Nephron progenitor cell (in vitro differentiated cells): Measurements from ENCODE around the gene MMD.
A peak's percentile ranks its signal among the peaks of the same experiment; 100 is the strongest.
"Not testable (repeated sequence)": the region's sequence is repeated elsewhere in the genome, so short reads cannot be mapped to it uniquely, and the experiment has no call there.

ENCODE experiments used
- DNase-seq: peaks from one replicate; pipeline ENCODE4 v3.0.0; 2021
- H3K27ac Mint-ChIP-seq: 2 replicates; pipeline ENCODE4 v1.8.0; 2021; ENCODE audit warnings: mild to moderate bottlenecking, moderate library complexity, mixed read lengths
- H3K27me3 Mint-ChIP-seq: 2 replicates; pipeline ENCODE4 v1.8.0; 2021; ENCODE audit warnings: mild to moderate bottlenecking, low read depth, mixed read lengths; ENCODE audit not compliant: poor library complexity
- H3K36me3 Mint-ChIP-seq: 2 replicates; pipeline ENCODE4 v1.8.0; 2021; ENCODE audit warnings: low read depth, mixed read lengths
- H3K4me1 Mint-ChIP-seq: 2 replicates; pipeline ENCODE4 v1.8.0; 2021; ENCODE audit warnings: mixed read lengths
- H3K4me3 Mint-ChIP-seq: 2 replicates; pipeline ENCODE4 v1.8.0; 2021; ENCODE audit warnings: mild to moderate bottlenecking, moderate library complexity, mixed read lengths
- H3K9me3 Mint-ChIP-seq: 2 replicates; pipeline ENCODE4 v1.8.0; 2021; ENCODE audit warnings: mild to moderate bottlenecking, moderate library complexity, mixed read lengths
- CTCF ChIP-seq: fragments of 200-600 bp; sonication (generic); IDR thresholded peaks from 2 replicates; pipeline ENCODE4 v1.5.0; 2021; ENCODE audit warnings: antibody characterized with exemption

The MMD gene

GRCh38 chr17:55394357-55395021, 27.1 kb downstream of the MMD start:
- no peak for DNase-seq
- no peak overlapping the region for H3K4me3 Mint-ChIP-seq
- no peaks in the 10 kb centered on the region for H3K27me3 Mint-ChIP-seq
- H3K27ac Mint-ChIP-seq: peak overlapping the region; percentile 74
- H3K36me3 Mint-ChIP-seq: peaks cover 55% of the 10 kb centered on the region
- no peak for TF ChIP-seq CTCF
- peaks cover 30% of the 10 kb centered on the region for H3K4me1 Mint-ChIP-seq
- H3K9me3 Mint-ChIP-seq: no peaks in the 10 kb centered on the region

GRCh38 chr17:55391764-55392467, 29.7 kb downstream of the MMD start:
- Mint-ChIP-seq H3K27ac (peak overlapping the region; percentile 32), H3K4me1 (peaks cover 45% of the 10 kb centered on the region), H3K4me3 (no peak overlapping the region)

GRCh38 chr17:55391244-55391757, 30.3 kb downstream of the MMD start:
- H3K27ac Mint-ChIP-seq: peak overlapping the region; percentile 6
- H3K9me3 Mint-ChIP-seq: no peaks in the 10 kb centered on the region
- no peaks in the 10 kb centered on the region for H3K27me3 Mint-ChIP-seq
- no peak overlapping the region for H3K4me3 Mint-ChIP-seq
- H3K4me1 Mint-ChIP-seq: peaks cover 51% of the 10 kb centered on the region
- no peak for DNase-seq
- no peak for TF ChIP-seq CTCF
- H3K36me3 Mint-ChIP-seq: peaks cover 26% of the 10 kb centered on the region

More at GRCh38 chr17:55391764-55392467, 29.7 kb downstream of the MMD start:
- no peak for DNase-seq
- Mint-ChIP-seq H3K9me3 (no peaks in the 10 kb centered on the region), H3K27me3 (no peaks in the 10 kb centered on the region), H3K36me3 (peaks cover 32% of the 10 kb centered on the region)
- TF ChIP-seq CTCF: no peak

- no peak for TF ChIP-seq CTCF
- Mint-ChIP-seq H3K4me3 (no peak overlapping the region), H3K27ac (peak overlapping the region; percentile 33)
These were observed 31.2 kb downstream of the MMD start for GRCh38 chr17:55390364-55390977.

GRCh38 chr17:55389715-55390114, 31.9 kb downstream of the MMD start:
- Mint-ChIP-seq H3K4me1 (peaks cover 52% of the 10 kb centered on the region), H3K36me3 (peaks cover 18% of the 10 kb centered on the region)
- not testable (repeated sequence) for H3K4me3 Mint-ChIP-seq, H3K27me3 Mint-ChIP-seq, H3K27ac Mint-ChIP-seq, DNase-seq, H3K9me3 Mint-ChIP-seq

More at GRCh38 chr17:55390364-55390977, 31.2 kb downstream of the MMD start:
- H3K4me1 Mint-ChIP-seq: peaks cover 52% of the 10 kb centered on the region
- peaks cover 24% of the 10 kb centered on the region for H3K36me3 Mint-ChIP-seq
- DNase-seq: no peak
- no peaks in the 10 kb centered on the region for H3K27me3 Mint-ChIP-seq
- no peaks in the 10 kb centered on the region for H3K9me3 Mint-ChIP-seq

GRCh38 chr17:55388842-55389241, 32.8 kb downstream of the MMD start:
- TF ChIP-seq CTCF: no peak
- H3K4me1 Mint-ChIP-seq: peaks cover 54% of the 10 kb centered on the region
- no peak overlapping the region for H3K4me3 Mint-ChIP-seq
- peak overlapping the region; percentile 77 for H3K27ac Mint-ChIP-seq
- H3K9me3 Mint-ChIP-seq: no peaks in the 10 kb centered on the region
- DNase-seq: no peak
- H3K27me3 Mint-ChIP-seq: peaks cover 2% of the 10 kb centered on the region
- peaks cover 10% of the 10 kb centered on the region for H3K36me3 Mint-ChIP-seq
